CD4-positive, alpha-beta T cell treated with Interleukin-10 for 1 hour (primary cell): ENCODE measurements around the gene DGCR8.

Experiments used
- DNase-seq: peaks from one replicate; pipeline ENCODE4 v3.0.0-alpha.2; 2020

Gene DGCR8

GRCh38 chr22:20112623-20113511 lies 32.8 kb downstream of the DGCR8 start:
- DNase-seq: no peak

DNA sequence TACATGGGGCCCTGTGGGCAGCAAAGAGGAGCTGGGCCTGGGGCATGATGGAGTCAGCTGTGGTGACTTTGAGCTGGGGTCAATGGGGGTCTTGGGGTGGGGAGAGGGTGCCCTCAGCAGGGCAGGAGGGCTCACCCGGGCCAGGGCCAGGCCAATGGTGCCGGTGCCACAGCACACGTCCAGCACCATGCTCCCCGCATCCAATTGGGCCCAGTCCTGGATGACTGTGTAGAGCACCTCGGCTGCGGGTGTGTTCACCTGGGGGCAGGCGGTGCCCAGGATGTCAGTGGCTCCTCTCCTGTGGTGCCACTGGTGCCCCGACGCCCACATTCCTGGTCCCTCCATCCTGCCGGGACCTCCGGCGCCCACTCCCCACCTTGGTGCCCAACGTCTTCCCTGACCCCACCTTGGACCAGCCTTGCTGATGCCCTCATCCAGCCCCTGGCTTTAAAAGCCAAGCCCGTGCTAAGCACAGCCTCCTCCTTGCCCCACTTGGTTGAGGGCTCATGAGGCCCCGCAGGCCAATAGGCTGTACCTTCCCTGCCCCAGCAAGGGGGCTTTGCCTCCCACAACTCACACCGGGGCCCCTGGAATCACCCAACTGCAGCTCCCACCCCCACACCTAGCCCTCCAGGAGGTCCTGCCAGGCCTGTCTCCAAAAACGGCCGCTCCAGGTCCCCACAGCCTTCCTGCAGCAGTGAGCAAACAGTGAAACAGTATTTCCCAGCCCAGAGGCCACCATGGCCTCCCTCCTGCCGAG lies 33.7 kb downstream of the DGCR8 start:
- DNase-seq: no peak

- no peak for DNase-seq
Measured at GRCh38 chr22:20114506-20115475, 34.8 kb downstream of the DGCR8 start.

DNA sequence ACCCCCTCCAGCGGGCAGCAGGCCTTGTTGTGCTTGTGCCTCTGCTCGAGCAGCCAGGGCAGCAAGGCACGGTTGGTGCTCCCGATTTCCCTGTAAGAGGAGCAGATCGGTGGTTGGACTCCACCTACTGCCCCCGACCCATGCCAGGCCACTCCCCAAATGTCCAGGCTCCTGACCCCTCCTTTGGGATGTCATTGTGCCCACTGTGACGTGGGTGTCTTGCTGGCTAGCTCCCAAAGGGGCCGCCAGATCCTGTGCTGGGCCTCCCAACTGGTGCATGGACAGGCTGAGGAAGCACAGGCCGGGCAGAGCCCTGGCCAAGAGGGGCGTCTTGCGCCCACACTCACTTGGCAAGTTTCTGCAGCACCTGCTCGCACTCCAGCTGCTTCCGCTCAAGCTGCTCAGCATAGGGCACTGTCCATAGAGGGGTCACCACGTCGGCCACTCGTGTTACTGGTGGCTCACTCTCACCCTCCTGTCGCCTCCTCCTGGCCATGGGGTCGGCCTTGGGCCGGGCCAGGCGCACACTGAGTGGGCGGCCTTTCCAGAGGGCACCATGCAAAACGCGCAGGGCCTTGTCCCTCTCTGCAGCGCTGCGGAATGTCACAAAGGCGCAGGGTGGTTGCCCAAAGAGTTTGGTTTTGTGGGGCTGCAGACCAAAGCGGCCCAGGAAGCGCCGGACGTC lies 35.8 kb downstream of the DGCR8 start, which contains the start of gene RANBP1:
Gene RANBP1 (plus strand): TSS at position 414 of the 685 bp plus-strand sequence. CDS start 81 bp downstream, at position 495.
- DNase-seq: no peak

GRCh38 chr22:20116376-20116950 lies 36.4 kb downstream of the DGCR8 start:
- DNase-seq: no peak

DNA sequence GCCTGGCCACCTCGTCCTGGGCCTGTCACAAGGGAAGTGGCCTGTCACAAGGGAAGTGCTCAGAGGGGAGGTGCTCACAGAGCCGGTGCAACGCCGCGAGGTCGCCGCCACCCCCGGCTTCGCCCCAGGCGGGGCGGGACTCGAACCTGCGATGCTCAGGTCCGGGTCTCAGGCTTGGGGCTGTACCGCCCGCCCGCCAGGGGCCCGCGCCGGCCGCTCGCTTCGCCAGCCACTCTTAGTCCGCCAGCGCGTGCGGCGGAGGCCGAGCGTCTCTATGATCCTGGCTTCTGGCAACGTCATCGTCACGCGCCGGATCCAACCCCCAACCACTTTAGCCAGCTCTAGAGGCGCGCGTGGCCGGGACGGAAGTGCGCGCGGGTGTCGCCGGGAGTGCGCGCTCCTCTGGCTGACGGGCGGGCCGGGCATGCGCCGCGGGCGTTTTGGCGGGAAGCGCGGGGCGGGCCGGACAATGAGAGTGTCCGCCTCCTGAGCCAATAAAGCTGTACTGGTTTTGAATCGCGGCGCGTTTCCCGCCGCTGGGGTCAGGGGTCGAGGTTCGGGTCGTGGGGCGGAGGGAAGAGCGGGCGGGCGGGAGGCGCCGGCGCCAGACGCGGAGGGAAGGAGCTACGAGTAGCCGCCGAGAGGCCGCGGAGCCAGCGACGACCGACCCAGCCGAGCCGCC lies 37.1 kb downstream of the DGCR8 start, which contains the start of gene TRMT2A:
Gene TRMT2A (minus strand): TSS at position 276 of the 682 bp plus-strand sequence. CDS start 320 bp downstream, outside the sequence.
- peak; percentile 98 for DNase-seq

- peak; percentile 58 for DNase-seq
Measured at GRCh38 chr22:20117633-20118299, 37.7 kb downstream of the DGCR8 start.

DNA sequence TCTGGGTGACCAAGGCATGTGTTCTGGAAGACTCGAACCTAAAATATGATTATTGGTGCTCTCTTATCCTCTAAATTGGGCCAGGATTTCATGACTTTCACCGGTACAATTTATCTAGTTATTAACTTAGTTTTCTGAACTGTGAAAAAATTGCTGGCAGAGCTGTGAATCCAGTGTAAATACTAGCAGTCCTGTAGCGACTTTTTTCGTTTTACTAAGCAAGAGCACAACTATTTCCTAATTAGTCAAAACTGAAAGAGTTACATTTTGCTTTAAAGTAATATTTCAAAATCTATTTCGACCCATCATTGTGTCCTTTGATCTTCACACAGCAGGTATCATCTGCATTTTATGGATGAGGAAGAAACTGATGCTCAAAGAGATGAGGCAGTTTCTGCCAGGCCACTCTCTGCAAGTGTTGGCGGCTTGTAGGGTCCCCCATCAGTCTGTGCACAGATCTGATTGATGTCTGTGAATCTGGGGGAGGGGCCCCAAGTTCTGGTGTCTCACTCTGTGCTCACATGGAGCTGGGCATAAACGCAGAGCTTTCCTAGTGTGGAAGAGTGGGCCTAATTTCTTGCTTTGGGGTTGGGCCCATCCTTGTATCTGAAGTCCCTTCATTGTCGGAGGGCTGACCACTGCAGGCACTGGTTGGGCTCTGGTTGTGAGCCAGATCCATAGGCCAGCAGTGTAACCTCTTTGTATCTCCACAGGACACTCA lies 38.4 kb downstream of the DGCR8 start:
- no peak for DNase-seq

DNA sequence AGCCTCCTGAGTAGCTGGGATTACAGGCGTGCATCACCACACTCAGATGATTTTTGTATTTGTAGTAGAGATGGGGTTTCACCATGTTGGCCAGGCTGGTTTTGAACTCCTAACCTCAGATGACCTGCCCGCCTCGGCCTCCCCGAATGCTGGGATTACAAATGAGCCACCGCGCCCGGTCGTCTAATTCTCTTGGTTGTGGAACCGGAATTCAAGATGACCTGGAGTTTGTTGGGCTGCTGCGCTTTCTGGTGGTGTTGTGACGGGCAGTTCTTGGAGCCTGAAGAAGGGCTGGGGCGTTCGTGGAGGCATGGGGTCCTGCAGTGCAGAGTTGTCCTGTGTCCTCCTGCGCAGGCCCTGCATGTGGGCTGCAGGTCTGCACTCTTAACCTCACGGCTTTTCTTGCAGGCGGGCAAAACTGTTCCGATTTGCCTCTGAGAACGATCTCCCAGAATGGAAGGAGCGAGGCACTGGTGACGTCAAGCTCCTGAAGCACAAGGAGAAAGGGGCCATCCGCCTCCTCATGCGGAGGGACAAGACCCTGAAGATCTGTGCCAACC lies 41.9 kb downstream of the DGCR8 start:
- DNase-seq: no peak

GRCh38 chr22:20123366-20124082 lies 43.5 kb downstream of the DGCR8 start:
- no peak for DNase-seq

GRCh38 chr22:20124083-20124787 lies 44.2 kb downstream of the DGCR8 start:
- DNase-seq: no peak

GRCh38 chr22:20125201-20126174 lies 45.4 kb downstream of the DGCR8 start:
- no peak for DNase-seq

GRCh38 chr22:20126284-20127029 lies 46.4 kb downstream of the DGCR8 start:
- no peak for DNase-seq

DNA sequence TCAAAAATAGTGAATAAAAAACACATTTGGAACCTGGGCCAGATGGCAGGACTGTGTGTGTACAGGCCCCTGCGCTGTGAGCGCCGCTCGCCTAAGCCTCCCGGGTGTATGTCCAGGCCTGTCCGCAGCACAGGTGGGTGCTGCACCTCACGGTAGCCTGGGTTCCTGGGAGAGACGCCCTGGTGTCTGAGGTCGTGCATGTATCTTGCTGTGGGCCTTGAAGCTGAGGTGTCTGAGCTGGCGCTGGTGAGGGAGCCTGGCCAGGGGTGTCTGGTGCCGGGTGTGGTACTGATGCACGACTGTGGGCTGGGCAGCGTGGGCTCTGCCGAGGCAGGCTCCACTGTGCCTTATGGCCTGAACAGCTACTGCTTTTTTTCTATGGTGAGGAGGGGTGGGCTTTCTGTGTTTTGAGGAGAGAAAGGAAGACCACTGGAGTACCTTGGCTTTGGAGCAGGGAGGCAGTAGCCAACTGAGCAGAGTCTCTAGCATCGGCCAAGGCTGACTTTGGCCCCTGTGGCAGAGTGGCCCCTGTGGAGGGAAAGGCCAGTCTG lies 47.4 kb downstream of the DGCR8 start:
- DNase-seq: no peak

DNA sequence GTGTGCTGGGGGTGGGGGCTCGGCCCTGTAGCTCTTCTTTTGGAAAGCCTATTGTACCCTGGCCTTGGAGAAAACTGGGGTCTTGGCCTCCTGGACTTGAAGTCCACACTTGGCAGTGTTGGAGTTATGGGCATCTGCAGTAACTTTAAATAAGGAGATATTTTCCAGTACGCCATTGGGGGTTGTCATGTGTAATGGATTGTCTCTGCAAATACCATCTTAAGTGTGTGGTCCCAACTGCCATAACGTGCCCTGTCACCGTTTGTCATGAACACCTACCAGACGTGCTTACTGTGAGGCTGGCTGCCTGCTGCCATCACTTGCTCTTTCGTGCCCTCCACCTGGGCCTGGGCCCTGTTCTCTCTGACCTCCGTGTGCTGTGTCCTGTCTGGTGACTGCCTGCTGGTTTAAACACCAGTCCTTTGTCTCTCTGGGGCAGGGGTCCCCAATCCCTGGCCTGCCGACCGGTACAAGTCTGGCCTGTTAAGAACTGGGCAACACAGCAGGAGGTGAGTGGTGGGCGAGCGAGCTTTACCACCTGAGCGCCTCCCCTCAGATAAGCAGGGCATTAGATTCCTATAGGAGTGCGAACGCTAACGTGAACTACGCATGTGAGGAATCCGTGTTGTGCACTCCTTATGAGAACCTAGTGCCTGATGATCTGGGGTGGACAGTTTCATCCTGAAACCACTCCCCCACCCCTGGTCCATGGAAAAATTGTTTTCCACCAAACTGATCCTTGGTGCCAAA lies 48.0 kb downstream of the DGCR8 start:
- no peak for DNase-seq
